GM21360 (cell line): ENCODE measurements around the gene DAPP1.

ENCODE experiments used
- ATAC-seq: cut with Tn5 transposase; IDR thresholded peaks from one replicate; pipeline ENCODE4 v1.9.1; 2021; ENCODE audit warnings: mild to moderate bottlenecking, moderate library complexity; ENCODE audit not compliant: unreplicated experiment

DAPP1 gene

DNA sequence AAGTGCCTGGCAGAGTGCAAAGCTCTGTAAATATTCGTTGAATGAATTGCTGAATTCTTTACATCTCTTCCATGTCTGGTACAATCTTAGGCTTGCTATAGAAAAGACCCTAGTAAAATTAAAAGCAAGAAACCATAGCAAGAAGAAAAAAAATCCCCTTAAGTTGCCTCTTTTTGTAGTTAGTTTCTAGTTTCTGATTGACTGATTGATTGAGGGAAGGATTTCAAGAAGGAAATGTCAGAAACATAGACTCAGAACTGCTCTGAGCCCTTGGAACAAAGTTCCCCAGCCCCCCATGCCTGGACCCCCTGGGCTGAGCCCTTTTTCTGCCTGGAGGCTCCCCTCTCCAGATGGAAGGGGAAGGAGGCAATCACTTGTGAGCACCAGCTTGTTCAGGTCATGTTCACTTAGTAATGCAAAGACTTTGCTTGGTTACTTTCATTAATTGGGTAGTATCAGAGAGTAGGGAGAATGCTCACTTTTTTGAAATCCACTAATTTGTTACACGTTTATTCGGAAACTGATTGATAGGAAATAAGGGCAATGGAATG, 35.6 kb downstream of the DAPP1 start:
- no peak for ATAC-seq

GRCh38 chr4:99853190-99853589, 36.6 kb downstream of the DAPP1 start:
- no peak for ATAC-seq

DNA sequence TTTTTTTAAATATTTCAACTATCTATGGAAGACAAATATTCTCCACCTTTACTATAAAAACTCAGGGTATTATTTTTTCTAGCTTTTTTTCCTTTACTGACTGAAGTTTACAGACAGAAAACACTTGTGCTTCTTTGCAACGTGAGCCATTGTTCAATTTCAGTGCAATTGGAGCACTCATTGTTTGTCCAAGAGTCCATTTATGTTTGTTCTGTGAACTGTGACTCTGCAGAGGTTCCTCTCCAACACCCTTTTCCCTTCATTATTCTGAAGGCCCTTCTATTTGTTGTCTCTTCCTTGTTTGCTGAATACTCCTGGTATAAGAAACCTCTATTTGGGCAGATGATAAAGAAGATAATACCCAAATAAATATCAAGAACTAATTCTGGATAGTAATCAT, 37.4 kb downstream of the DAPP1 start:
- ATAC-seq, result no peak

GRCh38 chr4:99855678-99856077, 39.1 kb downstream of the DAPP1 start:
- peak; percentile 34 for ATAC-seq

GRCh38 chr4:99856166-99856565, 39.5 kb downstream of the DAPP1 start:
- no peak for ATAC-seq

DNA sequence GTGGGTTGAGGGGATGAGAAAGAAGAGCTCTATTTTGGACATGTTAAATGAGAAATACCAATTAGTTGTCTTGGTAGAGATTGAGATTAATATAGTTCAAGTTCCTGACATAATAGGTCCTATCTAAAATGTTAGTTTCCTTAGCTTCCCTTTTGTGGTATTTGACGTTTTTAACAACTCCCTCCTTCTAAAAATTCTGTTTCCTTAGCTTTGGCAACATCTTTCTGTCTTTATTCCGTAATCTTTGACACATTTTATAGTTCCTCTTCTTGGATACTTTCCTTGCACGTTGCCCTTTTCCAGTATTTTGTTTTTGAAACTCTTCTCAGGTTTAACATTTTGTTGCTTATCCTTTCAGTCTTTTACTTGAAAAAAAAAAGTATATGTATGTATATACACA, 40.7 kb downstream of the DAPP1 start:
- no peak for ATAC-seq

DNA sequence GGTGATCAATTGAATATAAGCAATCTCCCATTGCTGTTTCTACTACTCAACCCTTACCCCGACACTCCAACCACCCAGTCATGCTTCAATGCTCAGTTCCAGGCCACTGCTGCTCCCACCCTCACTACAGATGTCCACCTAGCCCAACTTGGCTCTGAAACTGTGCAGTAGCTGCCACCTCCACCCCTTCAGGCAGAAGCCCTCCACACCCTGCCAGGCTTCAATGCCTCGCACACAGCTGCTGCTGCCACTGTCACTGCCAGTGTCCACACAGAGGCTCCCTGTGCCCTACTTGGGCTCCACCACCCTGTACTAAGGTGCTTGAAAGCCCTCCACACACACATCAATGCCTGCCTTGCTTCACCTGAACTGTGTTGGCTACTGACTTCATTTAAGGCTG, 43.0 kb downstream of the DAPP1 start:
- peak; percentile 48 for ATAC-seq

DNA sequence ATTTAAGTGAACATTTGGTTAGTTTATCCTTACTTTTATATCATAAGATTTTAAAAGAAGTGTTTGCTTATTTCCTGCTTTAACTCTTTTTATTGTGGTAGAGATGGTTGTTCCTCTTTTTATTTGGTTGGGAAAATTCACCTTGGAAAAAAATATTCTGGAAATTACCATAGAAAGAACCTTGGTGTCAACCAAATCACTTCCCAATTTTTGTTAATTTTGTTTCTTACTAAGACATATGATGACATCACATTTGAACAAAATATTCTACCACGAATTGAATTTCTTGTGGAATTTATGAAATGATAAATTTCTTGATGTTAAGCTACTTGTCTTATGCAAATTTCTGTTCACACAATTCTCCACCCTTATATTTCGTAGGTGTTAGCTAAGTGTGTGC, 43.9 kb downstream of the DAPP1 start:
- ATAC-seq, result no peak

DNA sequence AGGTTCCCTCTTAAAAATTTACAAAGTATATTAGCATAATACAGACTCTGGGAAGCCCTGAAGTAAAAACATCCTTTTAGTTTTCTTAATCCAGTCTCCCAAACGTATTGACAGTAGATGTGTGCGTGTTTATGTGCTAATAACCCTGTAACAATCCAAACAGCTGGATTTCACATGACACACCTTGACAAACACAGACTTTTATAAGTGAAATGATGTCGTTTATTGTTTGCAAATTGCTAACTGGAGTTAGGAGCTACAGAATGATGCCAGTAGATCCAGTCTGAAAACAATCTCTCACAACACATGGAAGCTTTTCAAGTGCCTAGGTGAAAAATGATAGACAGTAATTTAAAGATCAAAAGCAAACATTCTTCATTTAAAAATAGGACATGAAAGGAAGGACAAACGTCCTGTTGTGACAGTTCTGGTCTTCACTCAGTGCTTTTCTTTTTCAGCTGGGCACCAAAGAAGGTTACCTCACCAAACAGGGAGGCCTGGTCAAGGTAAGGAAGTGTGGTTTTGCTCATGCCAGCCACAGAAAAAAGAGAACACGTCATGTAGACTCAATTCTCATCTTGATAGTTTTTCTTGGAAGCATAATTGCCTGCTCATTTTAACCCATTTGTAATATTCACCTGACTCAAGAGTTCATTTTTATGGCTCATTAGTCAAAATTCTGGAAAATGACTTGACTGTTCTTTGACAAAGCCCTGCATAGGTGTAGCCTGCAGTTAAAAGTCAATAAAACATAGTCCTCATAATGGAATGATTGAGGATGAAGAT, 44.7 kb downstream of the DAPP1 start:
- peak; percentile 41 for ATAC-seq

DNA sequence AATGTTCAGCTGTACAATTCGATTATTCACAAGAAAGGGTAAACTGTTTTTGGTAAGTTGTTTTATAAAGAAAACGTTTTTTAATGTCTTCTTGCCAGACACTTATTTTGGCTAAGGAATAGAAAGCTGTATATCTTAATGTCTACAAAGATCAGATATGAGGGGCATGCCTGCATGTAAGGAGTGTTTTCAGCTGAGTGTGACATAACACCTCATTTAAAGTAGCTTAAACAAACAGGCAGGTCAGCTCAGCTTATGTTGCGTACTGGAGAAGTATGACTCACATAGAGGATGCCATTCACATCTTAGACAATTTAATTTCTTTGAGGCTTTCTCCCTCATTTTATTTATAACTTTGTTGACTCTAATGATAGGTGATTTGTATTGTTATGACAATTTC, 47.2 kb downstream of the DAPP1 start:
- ATAC-seq, result no peak

DNA sequence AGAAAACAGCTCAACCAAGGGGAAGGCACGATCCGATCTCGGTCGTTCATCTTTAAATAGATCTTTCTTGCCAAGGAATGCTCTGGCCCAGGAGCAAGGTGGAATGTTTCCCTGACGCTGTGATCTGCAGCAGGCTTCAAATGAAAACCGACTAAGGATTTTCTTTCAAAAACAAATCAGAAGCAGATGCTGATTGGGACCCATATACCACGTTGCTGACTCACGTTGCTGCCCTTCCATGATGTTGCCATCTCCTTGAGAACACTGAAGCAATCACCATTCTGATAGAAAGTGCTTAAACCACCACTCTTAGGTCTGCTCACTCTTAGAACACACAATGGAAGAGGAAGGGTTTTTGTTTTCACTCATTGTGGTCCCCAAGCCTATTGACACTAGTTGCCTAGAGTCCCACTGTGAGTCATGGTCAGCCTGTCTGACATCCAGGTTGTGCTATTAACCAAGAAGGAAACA, 51.5 kb downstream of the DAPP1 start:
- ATAC-seq, result no peak

DNA sequence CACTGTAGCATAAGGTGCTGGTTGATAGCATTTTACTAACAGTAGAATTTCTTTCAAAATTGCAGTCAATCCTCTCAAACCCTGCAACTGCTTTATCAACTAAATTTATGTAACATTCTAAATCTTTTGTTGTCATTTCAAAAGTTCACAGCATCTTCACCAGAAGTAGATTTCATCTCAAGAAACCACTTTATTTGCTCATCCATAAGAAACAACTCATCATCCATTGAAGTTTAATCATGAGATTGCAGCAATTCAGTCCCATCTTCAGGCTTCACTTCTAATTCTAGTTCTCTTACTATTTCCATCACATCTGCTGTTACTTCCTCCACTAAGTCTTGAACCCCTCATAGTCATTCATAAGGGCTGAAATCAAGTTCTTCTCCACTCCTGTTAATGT, 55.9 kb downstream of the DAPP1 start:
- ATAC-seq, result no peak

DNA sequence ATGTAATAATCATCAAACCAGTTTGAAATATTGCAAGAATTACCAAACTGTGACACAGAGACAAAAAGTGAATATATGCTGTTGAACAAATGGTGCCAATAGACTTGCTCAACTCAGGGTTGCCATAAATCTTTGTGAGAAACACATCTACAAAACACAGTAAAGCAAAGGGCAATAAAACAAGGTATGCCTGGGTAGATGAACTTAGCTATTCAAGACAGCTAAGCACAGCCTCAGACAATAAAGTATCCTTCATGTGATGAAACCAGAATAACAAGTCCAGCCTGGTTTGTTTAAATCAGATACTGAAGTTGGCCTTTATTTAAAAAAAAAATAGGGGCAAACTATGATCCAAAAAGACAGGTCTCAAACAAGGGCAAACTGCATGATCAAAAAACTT, 58.4 kb downstream of the DAPP1 start:
- ATAC-seq, result no peak

DNA sequence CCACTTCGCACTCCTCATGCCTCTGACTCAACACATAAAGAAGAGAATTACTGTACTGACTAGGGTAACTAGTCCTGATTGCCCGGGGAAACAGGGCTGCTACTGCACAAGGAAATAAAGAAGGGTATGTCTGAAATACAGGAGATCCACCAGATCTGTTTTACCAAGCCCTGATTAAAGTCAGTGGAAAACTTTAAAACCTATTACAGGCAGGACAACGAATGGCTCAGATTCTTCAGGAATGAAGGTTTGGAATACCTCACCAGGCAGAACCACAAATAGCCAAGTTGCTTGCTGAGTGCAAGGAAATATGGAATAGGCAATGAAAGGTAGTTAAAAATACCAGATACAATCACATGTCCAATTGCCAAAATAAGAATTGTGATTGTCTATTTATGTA, 60.3 kb downstream of the DAPP1 start:
- no peak for ATAC-seq

GRCh38 chr4:99878604-99879003, 62.0 kb downstream of the DAPP1 start:
- no peak for ATAC-seq

DNA sequence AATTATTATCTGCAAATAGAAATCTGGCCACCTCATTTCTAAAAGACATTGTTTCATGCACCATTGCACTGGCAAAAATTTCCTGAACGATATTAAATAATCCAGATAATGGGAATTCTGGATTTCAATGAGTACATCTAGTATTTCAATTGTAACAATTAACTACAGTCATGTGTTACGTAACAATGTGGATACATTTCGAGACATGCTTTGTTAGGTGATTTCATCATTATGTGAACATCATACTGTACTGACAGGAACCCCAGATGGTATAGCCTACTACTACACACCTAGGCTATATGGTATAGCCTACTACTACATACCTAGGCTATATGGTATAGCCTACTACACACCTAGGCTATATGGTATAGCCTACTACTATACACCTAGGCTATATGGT, 62.8 kb downstream of the DAPP1 start:
- ATAC-seq, result no peak

DNA sequence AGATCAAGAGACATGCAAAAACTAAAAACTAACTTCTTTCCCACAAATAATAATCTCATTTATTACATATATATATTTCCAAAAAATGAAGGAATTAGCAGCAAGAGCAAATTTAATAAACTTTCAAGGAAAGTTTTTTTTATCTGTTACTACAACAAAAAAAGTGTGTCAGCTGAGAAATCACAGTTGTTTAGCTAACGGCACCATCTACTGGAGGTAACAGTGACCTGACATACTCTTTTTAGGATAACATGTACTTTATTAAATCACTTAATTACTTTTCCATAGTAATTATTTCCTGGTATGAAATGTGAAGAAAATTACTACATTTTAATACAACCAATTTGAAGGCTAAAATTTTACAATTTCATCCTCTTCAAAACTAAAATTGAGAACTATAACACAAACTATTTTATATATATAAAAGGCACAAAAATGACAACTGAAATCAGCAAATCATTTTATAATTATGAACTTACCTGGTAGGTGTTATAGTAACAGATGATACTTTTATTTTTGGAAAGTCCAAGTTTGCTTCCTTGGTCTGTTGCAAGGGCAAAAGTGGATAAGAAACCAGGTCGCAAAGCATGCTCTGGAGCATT, 68.5 kb downstream of the DAPP1 start:
- ATAC-seq, result peak; percentile 66

DNA sequence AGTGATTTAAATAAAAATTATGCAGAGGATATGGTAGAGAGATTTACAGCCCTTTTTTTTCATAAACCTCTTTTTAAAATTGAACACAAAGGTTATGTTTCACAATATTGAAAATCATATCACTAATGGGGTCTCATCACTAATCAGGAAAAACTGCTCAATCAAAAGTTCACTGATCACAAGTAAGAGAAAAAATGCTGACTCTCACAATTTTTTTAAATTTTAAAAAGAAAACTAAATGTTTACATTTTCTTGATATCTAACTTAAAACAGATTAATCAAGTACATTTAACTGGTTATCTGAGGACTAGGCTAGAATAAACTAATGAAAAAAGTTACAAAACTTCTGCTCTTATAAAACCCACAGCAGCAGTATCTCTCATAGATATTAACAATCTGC, 69.1 kb downstream of the DAPP1 start:
- ATAC-seq, result no peak

DNA sequence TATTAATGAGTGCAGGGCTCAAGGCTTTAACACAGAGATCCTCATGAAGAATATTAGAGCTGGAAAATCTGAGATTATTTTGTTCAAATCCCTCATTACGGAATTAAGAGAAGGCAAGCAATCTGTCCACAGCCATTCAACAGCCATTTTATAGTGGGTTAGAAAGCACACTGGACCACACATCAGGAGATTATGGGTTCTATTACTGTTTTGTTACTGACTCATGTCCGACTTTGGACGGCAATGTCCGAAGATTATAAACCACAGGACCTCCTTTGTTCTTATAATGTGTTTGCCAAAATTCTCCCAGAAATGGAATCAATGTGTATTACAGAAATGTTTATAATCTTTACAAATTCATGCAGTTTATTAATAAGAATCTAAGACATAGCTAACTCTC, 69.5 kb downstream of the DAPP1 start:
- no peak for ATAC-seq

GRCh38 chr4:99887837-99888236, 71.2 kb downstream of the DAPP1 start:
- ATAC-seq, result no peak

DNA sequence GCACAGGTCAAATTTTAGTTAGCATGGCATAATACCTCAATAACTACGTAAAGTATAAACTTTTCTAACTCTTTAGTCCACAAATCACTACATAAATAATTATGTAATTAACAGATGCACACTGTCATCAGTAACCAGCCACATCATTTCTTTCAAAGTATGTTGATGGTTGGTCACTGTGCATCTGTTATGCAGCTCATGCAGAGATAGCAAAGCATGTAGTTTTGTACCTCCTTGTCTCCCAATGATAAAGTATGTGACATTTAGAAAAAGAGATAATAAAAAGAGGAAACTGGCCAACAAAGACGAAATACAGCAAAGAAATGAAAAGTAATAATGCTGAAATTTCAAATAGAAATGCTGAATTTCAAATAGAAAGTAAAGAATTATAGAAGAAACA, 74.7 kb downstream of the DAPP1 start:
- no peak for ATAC-seq

DNA sequence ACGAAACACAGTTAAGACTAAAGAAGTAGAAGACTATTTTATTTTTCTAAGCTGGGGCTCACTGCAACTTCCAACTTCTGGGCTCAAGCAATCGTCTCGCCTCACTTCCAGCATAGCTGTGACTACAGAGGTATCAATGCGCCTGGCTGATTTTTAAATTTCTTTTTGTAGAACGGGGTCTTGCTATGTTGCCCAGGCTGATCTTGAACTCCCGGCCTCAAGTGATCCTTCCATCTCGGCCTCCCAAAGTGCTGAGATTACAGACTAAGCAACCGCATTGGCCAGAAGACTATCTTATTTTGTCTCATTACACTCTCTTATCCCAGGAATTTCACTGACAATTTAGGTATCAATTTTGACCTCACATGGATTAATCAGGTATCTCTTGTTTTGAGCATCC, 76.4 kb downstream of the DAPP1 start:
- ATAC-seq, result no peak

- ATAC-seq, result no peak
Observed at GRCh38 chr4:99893839-99894160, 77.2 kb downstream of the DAPP1 start.
